Kidney (tissue), 14 donors: ENCODE measurements around the gene UPF1. TPM values are rescaled to one million over a fixed set of nuclear protein-coding genes. Genes with fewer than 3 reads are reported as not detected.
A peak's percentile ranks its signal among the peaks of the same experiment; 100 is the strongest.

Source experiments
- DNase-seq, 5 donors: peaks; one replicate each; pipeline ENCODE4 v3.0.0-alpha.2; 2013 to 2020
- FAIRE-seq: peaks from 2 replicates; lab custom pipeline; 2012; peaks lifted over from hg19 to GRCh38; lab: Jason Lieb, UNC
- H3K27ac ChIP-seq, 2 donors: one replicate each; pipeline ENCODE4 v1.7.0; 2013; ENCODE audit warnings: low read depth in 2 of 2, low read length in 2 of 2, inconsistent platforms in 1 of 2
- H3K27me3 ChIP-seq: one replicate; pipeline ENCODE4 v1.7.1; 2013; ENCODE audit warnings: low read length, inconsistent platforms; ENCODE audit not compliant: control insufficient read depth, insufficient read depth
- H3K36me3 ChIP-seq, 3 donors: one replicate each; pipeline versions ENCODE4 v1.7.0 to v1.7.1; 2013; ENCODE audit warnings: low read length in 3 of 3, control low read depth in 1 of 3, inconsistent platforms in 1 of 3; ENCODE audit not compliant: insufficient read depth in 3 of 3, control insufficient read depth in 2 of 3
- H3K4me1 ChIP-seq, 3 donors: one replicate each; pipeline versions ENCODE4 v1.7.0 to v1.7.1; 2013; ENCODE audit warnings: low read length in 3 of 3, inconsistent platforms in 1 of 3, low read depth in 1 of 3; ENCODE audit not compliant: control insufficient read depth in 2 of 3, insufficient read depth in 2 of 3
- H3K4me3 ChIP-seq, 3 donors: one replicate each; pipeline versions ENCODE4 v1.7.0 to v1.8.1; 2013; ENCODE audit warnings: low read length in 3 of 3, control low read depth in 1 of 3, inconsistent platforms in 1 of 3
- H3K9ac ChIP-seq, 3 donors: one replicate each; pipeline versions ENCODE4 v1.7.0 to v1.7.1; 2013; ENCODE audit warnings: low read length in 3 of 3, control low read depth in 1 of 3, inconsistent platforms in 1 of 3
- H3K9me3 ChIP-seq, 3 donors: one replicate each; pipeline versions ENCODE4 v1.7.0 to v1.7.1; 2013; ENCODE audit warnings: low read length in 3 of 3, control low read depth in 1 of 3, inconsistent platforms in 1 of 3; ENCODE audit not compliant: control insufficient read depth in 2 of 3, insufficient read depth in 1 of 3
- intact Hi-C: fragments of 100-400 bp; cut with DNase I; formaldehyde crosslinking; loops from one replicate; pipeline ENCODE4 v1.11.1; 2022
- polyA plus RNA-seq: library from polyadenylated mRNA; stranded (reverse); fragments of 350-450 nt; fragmentation: Illumina TruSeq; extraction: RNeasy Lipid Tissue Mini Kit (QIAGEN cat#74804); gene quantifications from one replicate; pipeline ENCODE4 v1.2.3, GENCODE V29; 2014; ENCODE audit warnings: low read depth, low replicate concordance; ENCODE audit not compliant: insufficient read depth
- total RNA-seq: library from RNA; stranded (reverse); fragmentation: NEBNext Ultra II Directional; extraction: Animal tissue kit (Norgen Biotek cat#: 25700); gene quantifications from one replicate; pipeline ENCODE4 v1.2.1, GENCODE V29; 2021
- TF ChIP-seq, protein P1 (sequence below): IDR thresholded peaks from 3 replicates; pipeline ENCODE4 v1.5.1; 2012; ENCODE audit warnings: mild to moderate bottlenecking, moderate library complexity, borderline replicate concordance; ENCODE audit not compliant: insufficient read depth; ENCODE audit errors: extremely low read depth
- donor health status: control.
- donor health status: control.
- donor health status: control.
- donor health status: control.
- donor health status: control.
- donor health status: DM: yes; HTN: yes; CAD: no.
- donor health status: Normal renal cell carcinoma (clear cell type).

UPF1 gene
- total and polyA plus RNA-seq, 2 donors from 2014 or later = 34.2 to 70.1 TPM

DNA sequence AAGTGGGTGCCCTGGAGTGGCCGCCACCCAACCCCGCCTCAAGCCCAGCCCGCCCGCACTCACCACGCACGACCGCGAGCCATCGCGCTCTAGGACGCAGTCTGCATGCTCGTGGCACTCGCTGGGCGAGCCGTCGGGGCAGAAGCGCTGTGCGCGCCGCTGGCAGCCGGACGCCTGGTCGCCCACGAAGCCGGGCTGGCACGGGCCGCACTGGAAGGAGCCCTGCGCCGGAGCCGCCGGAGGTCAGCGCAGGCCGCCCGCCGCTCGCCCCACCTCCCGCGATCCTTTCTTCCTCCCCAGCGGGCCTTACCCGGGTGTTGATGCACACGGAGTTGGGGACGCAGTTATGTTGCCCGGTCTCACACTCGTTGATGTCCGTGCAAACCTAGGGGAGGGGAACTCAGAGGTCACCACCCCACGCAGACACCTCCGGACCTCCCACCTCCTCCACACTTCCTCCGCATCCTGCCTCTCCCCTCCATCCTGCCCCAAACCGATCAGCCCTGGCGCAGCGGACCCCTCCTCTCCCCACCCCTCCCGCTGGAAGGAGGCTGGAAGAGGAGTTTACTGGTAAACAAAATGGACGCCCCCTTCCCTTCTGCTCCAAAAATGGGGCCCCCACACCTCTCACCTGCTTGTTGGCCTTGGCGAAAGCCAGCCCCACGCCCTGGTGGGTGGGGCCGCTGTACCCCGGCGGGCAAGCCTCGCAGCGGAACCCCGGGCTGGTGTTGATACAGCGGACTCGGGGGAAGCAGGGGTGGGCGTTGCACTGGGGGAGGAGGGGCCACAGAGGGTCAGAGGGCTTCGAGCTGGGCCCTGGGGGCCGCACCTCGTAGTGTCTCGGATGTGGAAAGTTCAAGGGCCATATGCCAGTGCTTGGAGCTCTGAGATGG, 43.0 kb upstream of the UPF1 start:
- Histone ChIP-seq H3K4me3 (no peak overlapping the region), H3K4me1 (peaks cover 0 to 10% (median 0%) of the 10 kb centered on the region in 3 donors), H3K27ac (no peak overlapping the region), H3K9me3 (no peaks in the 10 kb centered on the region), H3K9ac (no peak overlapping the region), H3K36me3 (no peaks in the 10 kb centered on the region), H3K27me3 (peaks cover 28% of the 10 kb centered on the region)
- FAIRE-seq = no peak
- TF ChIP-seq, protein P1, sequence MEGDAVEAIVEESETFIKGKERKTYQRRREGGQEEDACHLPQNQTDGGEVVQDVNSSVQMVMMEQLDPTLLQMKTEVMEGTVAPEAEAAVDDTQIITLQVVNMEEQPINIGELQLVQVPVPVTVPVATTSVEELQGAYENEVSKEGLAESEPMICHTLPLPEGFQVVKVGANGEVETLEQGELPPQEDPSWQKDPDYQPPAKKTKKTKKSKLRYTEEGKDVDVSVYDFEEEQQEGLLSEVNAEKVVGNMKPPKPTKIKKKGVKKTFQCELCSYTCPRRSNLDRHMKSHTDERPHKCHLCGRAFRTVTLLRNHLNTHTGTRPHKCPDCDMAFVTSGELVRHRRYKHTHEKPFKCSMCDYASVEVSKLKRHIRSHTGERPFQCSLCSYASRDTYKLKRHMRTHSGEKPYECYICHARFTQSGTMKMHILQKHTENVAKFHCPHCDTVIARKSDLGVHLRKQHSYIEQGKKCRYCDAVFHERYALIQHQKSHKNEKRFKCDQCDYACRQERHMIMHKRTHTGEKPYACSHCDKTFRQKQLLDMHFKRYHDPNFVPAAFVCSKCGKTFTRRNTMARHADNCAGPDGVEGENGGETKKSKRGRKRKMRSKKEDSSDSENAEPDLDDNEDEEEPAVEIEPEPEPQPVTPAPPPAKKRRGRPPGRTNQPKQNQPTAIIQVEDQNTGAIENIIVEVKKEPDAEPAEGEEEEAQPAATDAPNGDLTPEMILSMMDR = no peak
- intact Hi-C loops = no loop called here
- DNase-seq = peak in 1 of 5 donors; percentile 74

DNA sequence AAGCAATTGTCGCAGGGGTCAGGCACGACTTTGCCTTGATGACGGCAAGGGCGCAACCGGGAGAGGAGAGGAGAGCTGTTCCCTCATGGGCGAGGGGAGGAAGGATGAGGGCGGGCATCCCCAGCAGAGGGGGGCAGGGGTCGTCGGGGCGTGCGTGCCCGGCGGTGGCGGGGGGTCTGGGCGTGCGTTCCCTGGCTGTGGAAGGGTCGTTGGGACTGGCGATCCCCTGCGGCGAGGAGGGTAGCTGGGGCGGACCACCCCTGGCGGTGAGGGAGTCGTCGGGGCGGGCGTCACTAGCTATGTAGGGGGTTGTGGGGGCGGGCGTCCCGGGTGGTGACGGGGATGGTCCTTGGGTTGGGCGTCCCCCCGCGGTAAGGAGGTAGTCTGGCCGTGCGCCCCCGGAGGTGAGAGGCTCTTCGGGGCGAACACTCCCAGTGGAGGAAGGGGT, 42.3 kb upstream of the UPF1 start:
- DNase-seq (peak in 1 of 5 donors; percentile 72), FAIRE-seq (no peak)
- no peak overlapping the region for H3K4me3 ChIP-seq
- no peak overlapping the region for H3K27ac ChIP-seq
- intact Hi-C loops = no loop called here
- TF ChIP-seq, protein P1 = no peak
- no peaks in the 10 kb centered on the region for H3K9me3 ChIP-seq
- H3K9ac ChIP-seq = no peak overlapping the region
- no peaks in the 10 kb centered on the region for H3K36me3 ChIP-seq
- H3K27me3 ChIP-seq = peaks cover 30% of the 10 kb centered on the region
- peaks cover 0 to 10% (median 0%) of the 10 kb centered on the region in 3 donors for H3K4me1 ChIP-seq

DNA sequence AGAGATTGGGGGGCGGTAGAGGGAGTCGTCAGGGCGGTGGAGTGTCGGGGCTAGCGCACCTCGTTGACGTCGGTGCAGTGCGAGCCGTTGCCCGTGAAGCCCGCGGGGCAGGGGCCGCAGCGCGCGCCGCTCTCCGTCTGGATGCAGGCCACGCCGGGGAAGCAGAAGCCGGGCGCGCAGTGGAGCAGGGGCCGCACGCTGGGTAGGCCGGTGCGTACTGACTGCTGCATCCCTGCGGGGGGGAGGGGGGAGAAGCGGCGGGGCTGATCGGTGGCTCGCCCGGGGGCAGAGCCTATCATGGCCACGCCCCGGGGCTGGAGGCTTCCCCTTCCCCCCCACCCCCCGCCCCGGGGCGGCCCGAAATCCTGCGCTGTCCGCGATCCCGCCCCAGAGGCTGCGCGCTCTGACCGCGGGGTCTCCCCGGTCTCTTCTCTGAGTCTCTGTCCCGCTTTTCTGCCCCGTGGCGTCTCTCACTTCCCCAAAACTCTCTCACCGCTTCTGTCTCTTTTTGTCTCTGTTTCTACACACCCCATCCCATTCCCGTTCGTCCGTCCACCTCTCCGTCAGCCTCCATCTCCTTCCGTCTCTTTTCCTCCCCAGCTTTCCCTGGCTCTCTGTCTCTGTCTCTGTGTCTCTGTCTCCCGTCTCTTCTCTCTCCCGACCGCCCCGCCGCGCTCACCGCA, 41.7 kb upstream of the UPF1 start:
- intact Hi-C loops = no loop called here
- Histone ChIP-seq H3K4me3 (no peak overlapping the region), H3K36me3 (no peaks in the 10 kb centered on the region), H3K4me1 (peaks cover 0 to 10% (median 0%) of the 10 kb centered on the region in 3 donors), H3K9me3 (no peaks in the 10 kb centered on the region), H3K9ac (no peak overlapping the region), H3K27ac (no peak overlapping the region), H3K27me3 (peaks cover 30% of the 10 kb centered on the region)
- TF ChIP-seq, protein P1 = no peak
- FAIRE-seq (no peak), DNase-seq (peak in 4 of 5 donors; percentile 42 to 79 (median 48))
